ENCODE measurements around the gene STXBP6. TPM values are rescaled to one million over a fixed set of nuclear protein-coding genes. Genes with fewer than 3 reads are reported as not detected.

The STXBP6 gene
- total RNA-seq, 1 experiment from 2014 or later, result not detected

DNA sequence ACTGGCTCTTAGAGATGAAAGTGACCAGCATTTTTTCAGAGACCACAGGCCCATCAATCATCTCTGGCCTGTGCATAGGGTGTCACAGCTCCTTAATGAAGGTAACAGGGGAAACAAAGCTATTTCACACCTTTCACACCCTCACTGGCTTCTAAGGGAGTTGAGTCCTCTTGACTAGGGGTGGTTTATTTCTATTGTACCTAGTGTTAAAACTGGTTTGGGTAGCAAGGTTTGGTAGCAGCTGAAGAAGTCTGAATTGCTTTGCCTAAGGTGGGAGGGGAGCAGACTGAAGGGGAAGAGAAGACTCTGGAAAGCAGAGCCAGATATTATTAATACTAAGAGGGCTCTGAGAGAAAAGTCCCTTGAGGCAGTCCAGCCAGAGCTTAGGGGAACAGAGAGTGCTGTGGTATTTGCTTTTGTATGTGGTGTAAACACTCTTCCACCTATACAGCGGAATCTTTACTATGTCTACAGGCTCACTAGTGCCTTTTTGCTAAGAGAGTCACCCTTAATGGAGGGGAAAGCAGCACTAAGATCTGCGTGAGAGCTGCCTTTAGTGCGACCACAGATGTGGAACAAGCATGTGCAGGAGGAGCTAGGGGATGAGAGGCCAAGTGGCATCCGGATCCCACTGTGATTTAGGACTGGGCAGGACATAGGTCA, 95.8 kb downstream of the STXBP6 start:
- no peak overlapping the region for H3K4me3 ChIP-seq (ENCODE audit: low read depth in 2 of 2, low read length in 2 of 2)
- ChIA-PET POLR2A (no interaction called here), CTCF (no interaction called here)
- H3K27me3 ChIP-seq (ENCODE audit: control insufficient read depth, insufficient read depth, low read length), result no peaks in the 10 kb centered on the region
- no peak overlapping the region for H3K27ac ChIP-seq (ENCODE audit: low read length)
- BruUV-seq (replicated peaks), result no TSS peak
- DNase-seq (ENCODE audit: low read depth, low spot score) (no peak), ATAC-seq (no peak)
- no peak for TF ChIP-seq POLR2AphosphoS5 (IDR thresholded peaks at IDR 0.05; ENCODE audit: low read depth, low read length)
- TF ChIP-seq, protein P1, sequence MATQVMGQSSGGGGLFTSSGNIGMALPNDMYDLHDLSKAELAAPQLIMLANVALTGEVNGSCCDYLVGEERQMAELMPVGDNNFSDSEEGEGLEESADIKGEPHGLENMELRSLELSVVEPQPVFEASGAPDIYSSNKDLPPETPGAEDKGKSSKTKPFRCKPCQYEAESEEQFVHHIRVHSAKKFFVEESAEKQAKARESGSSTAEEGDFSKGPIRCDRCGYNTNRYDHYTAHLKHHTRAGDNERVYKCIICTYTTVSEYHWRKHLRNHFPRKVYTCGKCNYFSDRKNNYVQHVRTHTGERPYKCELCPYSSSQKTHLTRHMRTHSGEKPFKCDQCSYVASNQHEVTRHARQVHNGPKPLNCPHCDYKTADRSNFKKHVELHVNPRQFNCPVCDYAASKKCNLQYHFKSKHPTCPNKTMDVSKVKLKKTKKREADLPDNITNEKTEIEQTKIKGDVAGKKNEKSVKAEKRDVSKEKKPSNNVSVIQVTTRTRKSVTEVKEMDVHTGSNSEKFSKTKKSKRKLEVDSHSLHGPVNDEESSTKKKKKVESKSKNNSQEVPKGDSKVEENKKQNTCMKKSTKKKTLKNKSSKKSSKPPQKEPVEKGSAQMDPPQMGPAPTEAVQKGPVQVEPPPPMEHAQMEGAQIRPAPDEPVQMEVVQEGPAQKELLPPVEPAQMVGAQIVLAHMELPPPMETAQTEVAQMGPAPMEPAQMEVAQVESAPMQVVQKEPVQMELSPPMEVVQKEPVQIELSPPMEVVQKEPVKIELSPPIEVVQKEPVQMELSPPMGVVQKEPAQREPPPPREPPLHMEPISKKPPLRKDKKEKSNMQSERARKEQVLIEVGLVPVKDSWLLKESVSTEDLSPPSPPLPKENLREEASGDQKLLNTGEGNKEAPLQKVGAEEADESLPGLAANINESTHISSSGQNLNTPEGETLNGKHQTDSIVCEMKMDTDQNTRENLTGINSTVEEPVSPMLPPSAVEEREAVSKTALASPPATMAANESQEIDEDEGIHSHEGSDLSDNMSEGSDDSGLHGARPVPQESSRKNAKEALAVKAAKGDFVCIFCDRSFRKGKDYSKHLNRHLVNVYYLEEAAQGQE (IDR thresholded peaks at IDR 0.05; ENCODE audit: insufficient read depth in 1 of 2, low read depth in 2 of 2, low read length in 1 of 2), result no peak
- no peak for TF ChIP-seq SIN3A (IDR thresholded peaks at IDR 0.05; ENCODE audit: borderline replicate concordance, insufficient read depth, low read depth, low read length)
- no peaks in the 10 kb centered on the region for H3K4me1 ChIP-seq (ENCODE audit: control insufficient read depth, insufficient read depth, low read length)
- H3K36me3 ChIP-seq (ENCODE audit: control insufficient read depth, insufficient read depth, low read length), result no peaks in the 10 kb centered on the region
- intact Hi-C loops (cut with micrococcal nuclease; ENCODE audit: unreplicated experiment), result no loop called here
- in situ Hi-C loops (cut with HindIII; ENCODE audit: low pct_unique_long_range_greater_than_20kb, low sequenced_read_pairs), result no loop called here
- no peaks in the 10 kb centered on the region for H3K9me3 ChIP-seq (ENCODE audit: control insufficient read depth, insufficient read depth, low read depth, low read length)

DNA sequence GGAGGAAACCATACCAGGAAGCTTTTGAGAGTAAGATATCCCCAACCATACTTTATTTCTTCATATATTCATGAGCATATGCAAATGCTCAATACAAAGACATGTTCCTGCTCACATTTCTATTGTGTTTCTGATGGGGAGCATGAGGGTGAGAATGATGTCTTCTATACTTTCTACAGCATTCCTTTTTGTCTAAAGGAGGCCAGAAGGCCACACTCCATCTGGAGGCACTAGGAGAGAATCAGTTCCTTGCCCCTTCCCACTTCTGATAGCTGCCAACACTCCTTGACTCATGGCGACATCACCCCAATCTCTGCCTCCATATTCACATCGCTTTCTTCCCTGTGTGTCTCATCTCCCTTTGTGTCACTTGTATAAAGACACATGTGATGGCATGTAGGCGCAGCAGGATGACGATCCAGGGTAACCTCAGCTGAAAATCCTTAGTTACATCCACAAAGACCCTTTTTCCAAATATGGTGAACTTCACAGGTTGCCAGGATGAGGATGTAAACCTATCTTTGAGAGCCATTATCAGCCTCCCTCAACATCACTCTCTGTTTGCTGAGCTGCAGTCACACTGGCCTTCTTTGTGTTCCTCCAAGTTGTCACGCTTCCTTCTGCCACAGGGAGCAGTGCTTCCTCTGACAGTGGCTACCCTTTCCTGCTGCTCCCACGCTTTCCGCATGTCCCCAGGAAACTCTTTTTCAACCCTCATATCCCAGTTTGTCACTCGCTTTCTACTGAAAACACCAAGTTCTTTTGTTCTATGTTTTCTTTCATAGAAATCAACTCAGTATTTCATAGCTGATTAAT, 96.9 kb downstream of the STXBP6 start:
- DNase-seq (ENCODE audit: low read depth, low spot score), result no peak
- ChIA-PET CTCF (no interaction called here), POLR2A (no interaction called here)
- no peaks in the 10 kb centered on the region for H3K27me3 ChIP-seq (ENCODE audit: control insufficient read depth, insufficient read depth, low read length)
- no peak for TF ChIP-seq POLR2AphosphoS5 (IDR thresholded peaks at IDR 0.05; ENCODE audit: low read depth, low read length)
- TF ChIP-seq SIN3A (IDR thresholded peaks at IDR 0.05; ENCODE audit: borderline replicate concordance, insufficient read depth, low read depth, low read length), result no peak
- no TSS peak for BruUV-seq (replicated peaks)
- no peak overlapping the region for H3K4me3 ChIP-seq (ENCODE audit: low read depth in 2 of 2, low read length in 2 of 2)
- intact Hi-C loops (cut with micrococcal nuclease; ENCODE audit: unreplicated experiment) (no loop called here), in situ Hi-C loops (cut with HindIII; ENCODE audit: low pct_unique_long_range_greater_than_20kb, low sequenced_read_pairs) (no loop called here)
- H3K4me1 ChIP-seq (ENCODE audit: control insufficient read depth, insufficient read depth, low read length), result no peaks in the 10 kb centered on the region
- no peaks in the 10 kb centered on the region for H3K9me3 ChIP-seq (ENCODE audit: control insufficient read depth, insufficient read depth, low read depth, low read length)
- no peak overlapping the region for H3K27ac ChIP-seq (ENCODE audit: low read length)
- ATAC-seq, result no peak
- no peaks in the 10 kb centered on the region for H3K36me3 ChIP-seq (ENCODE audit: control insufficient read depth, insufficient read depth, low read length)

DNA sequence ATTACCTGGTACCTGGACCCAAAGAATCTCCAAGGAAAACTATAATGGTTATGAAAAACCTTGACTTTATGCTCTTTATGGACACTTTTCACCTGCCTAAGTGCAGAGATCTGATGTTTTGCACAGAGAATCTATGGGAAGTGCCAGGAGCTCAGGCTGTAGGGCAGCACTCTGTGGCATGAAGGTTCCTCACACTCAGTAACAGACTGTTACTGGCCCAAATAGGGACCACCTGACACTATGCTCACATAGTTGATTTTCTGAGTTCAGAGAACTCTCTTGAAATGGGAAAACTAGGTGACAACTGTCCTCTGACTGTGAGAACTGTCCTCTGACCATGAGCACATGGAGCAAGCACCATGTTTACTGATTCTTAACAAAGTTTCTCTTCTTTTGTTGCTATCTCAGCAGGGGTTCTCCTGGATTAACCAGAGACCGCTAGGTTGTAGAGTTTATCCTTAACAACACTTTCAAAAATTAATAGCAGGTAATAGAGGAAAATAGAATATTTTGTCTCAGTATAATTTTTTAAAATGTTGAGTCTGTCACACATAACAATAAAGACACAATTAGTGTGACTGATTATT, 101.6 kb downstream of the STXBP6 start:
- Histone ChIP-seq H3K9me3 (ENCODE audit: control insufficient read depth, insufficient read depth, low read depth, low read length) (no peaks in the 10 kb centered on the region), H3K4me1 (ENCODE audit: control insufficient read depth, insufficient read depth, low read length) (no peaks in the 10 kb centered on the region), H3K27me3 (ENCODE audit: control insufficient read depth, insufficient read depth, low read length) (no peaks in the 10 kb centered on the region), H3K27ac (ENCODE audit: low read length) (no peak overlapping the region), H3K4me3 (ENCODE audit: low read depth in 2 of 2, low read length in 2 of 2) (no peak overlapping the region), H3K36me3 (ENCODE audit: control insufficient read depth, insufficient read depth, low read length) (no peaks in the 10 kb centered on the region)
- ChIA-PET POLR2A (no interaction called here), CTCF (no interaction called here)
- ATAC-seq (no peak), DNase-seq (ENCODE audit: low read depth, low spot score) (no peak)
- intact Hi-C loops (cut with micrococcal nuclease; ENCODE audit: unreplicated experiment), result no loop called here
- TF ChIP-seq POLR2AphosphoS5 (IDR thresholded peaks at IDR 0.05; ENCODE audit: low read depth, low read length) (no peak), SIN3A (IDR thresholded peaks at IDR 0.05; ENCODE audit: borderline replicate concordance, insufficient read depth, low read depth, low read length) (no peak), TCF7L2 (IDR thresholded peaks at IDR 0.05; ENCODE audit: low read depth, low read length) (no peak)
- TF ChIP-seq, protein P2, sequence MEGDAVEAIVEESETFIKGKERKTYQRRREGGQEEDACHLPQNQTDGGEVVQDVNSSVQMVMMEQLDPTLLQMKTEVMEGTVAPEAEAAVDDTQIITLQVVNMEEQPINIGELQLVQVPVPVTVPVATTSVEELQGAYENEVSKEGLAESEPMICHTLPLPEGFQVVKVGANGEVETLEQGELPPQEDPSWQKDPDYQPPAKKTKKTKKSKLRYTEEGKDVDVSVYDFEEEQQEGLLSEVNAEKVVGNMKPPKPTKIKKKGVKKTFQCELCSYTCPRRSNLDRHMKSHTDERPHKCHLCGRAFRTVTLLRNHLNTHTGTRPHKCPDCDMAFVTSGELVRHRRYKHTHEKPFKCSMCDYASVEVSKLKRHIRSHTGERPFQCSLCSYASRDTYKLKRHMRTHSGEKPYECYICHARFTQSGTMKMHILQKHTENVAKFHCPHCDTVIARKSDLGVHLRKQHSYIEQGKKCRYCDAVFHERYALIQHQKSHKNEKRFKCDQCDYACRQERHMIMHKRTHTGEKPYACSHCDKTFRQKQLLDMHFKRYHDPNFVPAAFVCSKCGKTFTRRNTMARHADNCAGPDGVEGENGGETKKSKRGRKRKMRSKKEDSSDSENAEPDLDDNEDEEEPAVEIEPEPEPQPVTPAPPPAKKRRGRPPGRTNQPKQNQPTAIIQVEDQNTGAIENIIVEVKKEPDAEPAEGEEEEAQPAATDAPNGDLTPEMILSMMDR (IDR thresholded peaks at IDR 0.05), result no peak
- TF ChIP-seq, protein P1 (IDR thresholded peaks at IDR 0.05; ENCODE audit: insufficient read depth in 1 of 2, low read depth in 2 of 2, low read length in 1 of 2), result no peak
- BruUV-seq (replicated peaks), result no TSS peak
- in situ Hi-C loops (cut with HindIII; ENCODE audit: low pct_unique_long_range_greater_than_20kb, low sequenced_read_pairs), result no loop called here
